ENCODE data around the gene CDON.

DNA sequence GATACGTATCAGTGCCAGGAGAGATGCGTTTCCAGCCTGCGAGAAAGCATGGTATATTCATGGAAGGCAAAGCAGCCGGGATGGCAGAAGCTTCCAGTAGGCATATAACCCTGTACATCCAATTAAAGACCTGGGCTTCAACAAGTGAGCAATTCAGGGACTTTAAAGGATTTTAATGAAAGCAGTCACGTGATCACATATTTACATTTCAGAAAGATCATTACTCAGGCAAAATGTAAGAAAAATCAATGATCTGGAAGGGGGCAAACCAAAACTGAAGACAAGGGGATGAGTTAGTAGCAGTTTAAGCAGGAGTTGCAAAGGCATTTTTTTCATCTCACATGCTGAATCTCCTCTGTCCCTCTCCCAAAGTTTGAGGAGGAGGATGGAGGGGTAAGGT is 7.8 kb downstream of the CDON start:
- TF ChIP-seq POLR2A (IDR thresholded peaks at IDR 0.05; ENCODE audit: low read length): no peak
- no peak for TF ChIP-seq GATA1 (IDR thresholded peaks at IDR 0.05; ENCODE audit: low read depth, low read length)
